ENCODE measurements around the gene TMEM271. TPM values are rescaled to one million over a fixed set of nuclear protein-coding genes. Genes with fewer than 3 reads are reported as not detected.

The TMEM271 gene, protein sequence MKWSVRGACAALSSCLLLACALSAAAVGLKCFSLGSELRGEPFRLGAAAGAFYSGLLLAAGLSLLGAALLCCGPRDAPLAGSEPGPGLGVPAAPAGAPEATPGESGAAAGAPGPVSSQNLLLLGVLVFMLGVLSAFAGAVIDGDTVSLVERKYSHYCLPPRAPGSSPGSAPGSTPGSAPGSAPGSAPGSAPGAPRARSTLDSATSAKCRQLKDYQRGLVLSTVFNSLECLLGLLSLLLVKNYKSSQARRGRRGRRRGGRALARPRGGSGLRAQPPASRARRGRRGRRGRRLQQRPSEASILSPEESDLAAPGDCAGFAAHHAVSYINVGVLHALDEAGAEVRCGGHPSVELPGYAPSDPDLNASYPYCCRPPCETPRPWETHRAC
- not detected in 2 replicates for total RNA-seq (2014; rRNA removed; shearing (Covaris generic))

DNA sequence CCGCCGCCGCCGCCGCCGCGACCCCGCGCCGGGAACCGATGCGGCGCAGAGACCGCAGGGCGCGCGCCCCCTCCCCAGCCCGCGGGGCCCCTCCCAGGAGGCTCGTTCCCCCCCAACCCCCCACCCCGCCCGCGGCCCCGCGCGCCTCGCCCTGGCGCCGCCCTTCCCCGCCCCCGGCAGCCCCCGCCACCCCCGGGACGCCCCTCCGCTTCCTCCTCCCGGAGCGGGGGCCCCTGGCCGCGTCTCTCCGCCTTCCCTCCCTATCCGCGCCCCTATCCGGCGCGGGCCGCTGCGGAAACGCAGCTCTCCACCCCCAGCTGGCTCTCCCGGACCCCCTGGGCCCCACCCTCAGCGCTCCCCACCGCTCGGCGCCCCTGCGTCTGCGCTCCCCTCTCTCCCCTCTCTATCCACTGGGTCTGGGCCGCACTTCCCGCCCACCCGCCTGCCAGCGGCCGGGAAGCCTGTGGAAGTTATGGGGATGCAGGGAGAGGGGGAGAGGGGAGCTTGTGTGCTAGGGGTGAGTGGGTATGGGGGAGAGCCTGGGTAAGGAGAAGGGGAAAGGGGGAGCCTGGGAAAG lies at the start of gene TMEM271:
Gene TMEM271 (minus strand): TSS at position 51 of the 577 bp plus-strand sequence. CDS start 233 bp downstream, outside the sequence.
- no peak for DNase-seq (ENCODE audit: low spot score)

DNA sequence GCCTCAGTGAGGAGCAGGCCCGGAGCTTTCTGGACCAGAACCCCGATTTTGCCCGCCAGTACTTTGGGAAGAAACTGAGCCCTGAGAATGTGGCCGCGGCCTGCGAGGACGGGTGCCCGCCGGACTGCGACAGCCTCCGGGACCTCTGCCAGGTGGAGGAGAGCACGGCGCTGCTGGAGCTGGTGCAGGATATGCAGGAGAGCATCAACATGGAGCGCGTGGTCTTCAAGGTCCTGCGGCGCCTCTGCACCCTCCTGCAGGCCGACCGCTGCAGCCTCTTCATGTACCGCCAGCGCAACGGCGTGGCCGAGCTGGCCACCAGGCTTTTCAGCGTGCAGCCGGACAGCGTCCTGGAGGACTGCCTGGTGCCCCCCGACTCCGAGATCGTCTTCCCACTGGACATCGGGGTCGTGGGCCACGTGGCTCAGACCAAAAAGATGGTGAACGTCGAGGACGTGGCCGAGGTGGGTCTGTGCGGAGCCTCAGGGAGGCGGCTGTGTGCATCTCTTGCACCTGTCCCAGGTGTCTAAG lies 49.6 kb upstream of the TMEM271 start:
- DNase-seq (ENCODE audit: low spot score), result no peak

DNA sequence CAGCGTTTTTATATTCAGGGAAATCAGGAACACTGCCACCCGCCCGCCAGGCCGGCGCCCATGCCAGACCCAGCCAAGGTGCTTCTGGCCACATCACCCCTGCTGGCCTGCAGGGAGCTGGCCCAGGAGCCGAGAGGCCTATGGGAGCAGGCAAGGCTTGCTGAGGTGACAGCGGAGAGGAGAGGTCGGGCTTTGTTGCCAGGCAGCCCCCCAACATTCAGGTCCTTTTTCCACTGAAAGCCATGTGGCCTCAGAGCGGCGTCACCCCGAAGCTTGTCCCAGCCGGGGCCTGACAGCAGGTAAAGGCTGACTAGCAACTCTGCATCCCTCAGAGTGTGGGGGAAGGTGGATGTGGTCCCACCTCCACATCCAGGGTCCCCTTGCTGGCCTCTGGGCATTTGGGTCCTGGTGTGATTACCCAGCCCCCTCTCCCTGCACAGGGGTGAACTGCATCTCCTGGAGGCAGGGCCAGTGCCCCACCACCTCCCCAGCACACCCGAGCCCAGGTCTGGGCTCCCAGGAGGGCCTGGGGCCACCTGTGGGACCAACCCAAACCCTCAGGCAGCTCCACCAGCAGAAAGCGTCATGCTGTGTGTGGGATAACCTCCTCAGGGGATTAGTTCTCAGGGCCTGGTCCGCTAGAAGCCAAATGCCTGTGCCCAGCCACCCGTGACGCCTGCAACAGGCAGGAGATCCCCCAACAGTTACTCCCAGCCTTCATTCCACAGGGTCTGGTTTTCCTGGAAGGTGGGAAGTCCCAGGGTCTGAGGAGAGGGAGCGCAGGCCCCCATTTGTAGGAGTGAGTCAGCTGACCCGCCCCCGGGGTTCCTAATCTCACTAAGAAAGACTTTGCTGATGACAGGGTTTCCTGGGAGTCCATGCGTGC lies 48.9 kb upstream of the TMEM271 start, which contains the start of gene PDE6B:
Gene PDE6B (plus strand): TSS at position 869 of the 886 bp plus-strand sequence. CDS start 54 bp downstream, outside the sequence.
- no peak for DNase-seq (ENCODE audit: low spot score)

DNA sequence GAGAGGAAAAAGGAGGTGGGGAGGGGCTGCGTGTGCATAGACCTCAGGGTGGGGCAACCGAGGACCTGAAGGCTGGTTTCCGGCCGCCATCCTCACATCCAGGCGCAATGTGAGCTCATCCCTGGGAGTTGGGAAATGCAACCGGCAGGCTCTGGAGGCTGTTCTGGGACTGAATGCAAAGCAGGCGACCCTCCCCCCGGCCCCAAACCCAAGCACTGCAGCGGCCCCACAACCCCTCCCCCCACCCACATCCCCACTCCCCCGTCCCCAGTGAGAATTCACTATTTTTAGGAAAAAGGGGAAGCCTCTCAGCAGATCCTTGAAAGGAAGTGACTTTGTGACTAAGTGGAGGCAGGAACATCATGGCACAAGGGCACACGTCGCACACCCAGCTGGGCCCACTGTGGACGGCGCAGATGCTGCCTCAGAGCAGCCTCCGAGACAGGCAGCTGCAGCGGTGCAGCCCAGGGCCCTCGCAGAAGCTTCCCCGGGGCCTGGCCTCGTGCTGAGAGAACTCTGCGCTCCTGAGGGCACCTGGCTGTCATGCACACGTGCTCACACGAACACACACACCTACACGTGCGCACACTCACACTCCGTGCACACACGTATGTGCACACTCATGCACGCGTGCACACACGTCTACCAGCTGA lies 47.9 kb upstream of the TMEM271 start:
- no peak for DNase-seq (ENCODE audit: low spot score)

DNA sequence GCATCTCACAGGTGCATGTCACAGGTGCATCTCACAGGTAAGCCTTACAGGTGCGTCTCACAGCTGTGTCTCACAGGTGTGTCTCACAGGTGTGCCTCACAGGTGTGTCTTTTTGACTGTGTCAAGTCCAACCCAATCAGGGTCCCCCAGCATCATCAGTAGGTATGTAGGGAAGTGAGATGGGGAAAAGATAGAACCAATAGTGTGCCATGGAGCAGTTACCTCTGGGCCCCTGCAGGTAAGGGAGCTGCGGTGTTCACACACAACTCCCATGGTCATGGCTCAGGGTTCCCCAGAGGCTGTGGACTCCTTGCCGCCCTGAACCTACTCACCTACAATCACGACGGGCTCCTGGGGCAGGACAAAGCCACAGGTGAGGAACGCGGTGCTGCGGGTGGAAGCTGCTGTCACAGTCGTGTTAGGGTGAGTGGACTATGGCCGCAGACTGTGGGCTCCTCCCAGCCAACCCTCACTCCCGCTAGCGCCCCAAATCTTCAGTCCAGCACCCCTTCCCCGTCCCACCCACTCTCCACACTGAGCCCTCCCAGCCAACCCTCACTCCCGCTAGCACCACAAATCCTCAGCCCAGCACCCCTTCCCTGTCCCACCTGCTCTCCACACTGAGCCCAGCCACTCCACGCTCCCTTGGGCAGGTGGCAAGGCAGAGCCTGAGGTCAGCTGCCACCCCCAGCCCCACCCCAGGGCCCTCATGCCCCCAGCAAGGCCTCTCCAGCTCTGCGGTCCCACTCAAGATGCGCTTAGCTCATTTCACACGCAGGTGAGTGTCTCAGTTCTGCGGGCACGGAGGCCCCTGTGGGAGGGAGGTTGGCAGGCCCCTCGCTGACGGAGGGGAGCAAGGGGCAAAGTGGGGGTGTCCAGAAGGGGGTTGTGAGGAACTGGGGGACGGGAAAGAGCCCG lies 47.2 kb upstream of the TMEM271 start:
- DNase-seq (ENCODE audit: low spot score), result no peak

DNA sequence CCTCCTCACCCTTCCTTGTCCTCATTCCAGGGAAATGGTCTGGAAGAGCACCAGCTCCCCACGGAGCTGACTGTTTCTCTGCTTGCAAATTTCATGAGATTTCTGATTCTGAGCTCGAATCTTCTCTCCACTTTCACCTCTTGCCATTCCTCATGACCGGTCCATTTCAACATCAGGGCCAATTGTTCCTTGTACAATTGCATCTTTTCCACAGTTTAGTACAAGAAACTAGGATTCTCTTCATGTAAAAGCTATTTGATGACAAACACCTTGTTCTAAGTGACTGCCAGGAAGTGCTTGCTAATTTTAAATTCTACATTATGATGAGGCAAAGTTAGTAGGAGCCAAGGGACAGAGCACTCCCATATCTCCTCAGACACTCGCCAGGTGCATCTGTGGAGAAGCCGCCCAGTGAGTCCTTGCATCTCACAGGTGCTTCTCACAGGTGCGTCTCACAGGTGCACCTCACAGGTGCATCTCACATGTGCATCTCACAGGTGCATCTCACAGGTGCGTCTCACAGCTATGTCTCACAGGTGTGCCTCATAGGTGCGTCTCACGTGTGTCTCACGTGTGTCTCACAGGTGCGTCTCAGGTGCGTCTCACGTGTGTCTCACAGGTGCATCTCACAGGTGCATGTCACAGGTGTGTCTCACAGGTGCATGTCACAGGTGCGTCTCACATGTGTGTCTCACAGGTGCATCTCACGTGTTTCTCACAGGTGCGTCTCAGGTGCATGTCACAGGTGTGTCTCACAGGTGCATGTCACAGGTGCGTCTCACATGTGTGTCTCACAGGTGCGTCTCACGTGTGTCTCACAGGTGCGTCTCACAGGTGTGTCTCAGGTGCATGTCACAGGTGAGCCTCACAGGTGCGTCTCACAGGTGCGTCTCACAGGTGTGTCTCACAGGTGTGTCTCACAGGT lies 46.2 kb upstream of the TMEM271 start:
- no peak for DNase-seq (ENCODE audit: low spot score)

DNA sequence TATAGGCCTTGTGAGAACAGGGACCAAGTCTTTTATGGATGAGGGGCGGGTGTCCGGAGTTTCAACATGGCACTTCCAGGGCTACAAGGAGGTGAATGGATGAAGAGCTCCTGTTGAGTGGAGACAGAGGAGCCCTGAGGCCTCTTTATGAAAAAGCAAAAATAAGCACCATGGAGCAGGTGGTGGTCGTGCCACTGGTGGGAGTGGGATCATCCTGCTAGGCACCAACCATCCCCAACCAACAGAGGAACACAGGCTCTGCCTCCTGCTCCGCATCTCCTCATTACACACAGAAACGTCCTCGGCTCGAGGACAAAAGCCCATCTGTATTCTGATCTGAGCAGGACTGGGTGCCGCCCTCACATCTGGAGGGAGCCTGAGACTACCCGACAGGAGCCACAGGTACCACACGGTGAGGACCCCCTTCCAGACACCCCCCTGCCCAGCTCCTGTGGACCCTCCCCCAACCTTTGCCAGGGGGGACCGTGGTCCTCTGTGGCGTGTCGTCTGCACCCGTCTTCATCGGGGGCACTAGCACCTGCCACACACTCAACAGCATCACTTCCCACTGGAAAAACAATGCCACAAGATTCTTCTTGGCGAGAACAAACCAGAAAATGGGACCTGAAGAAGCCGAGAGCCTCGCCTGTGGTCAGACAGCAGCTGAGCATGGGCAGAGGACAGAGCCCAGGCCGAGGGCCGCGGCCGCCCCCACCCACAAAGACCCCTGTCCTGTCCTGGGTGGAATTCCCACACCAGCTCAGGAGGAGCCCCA lies 45.4 kb upstream of the TMEM271 start:
- no peak for DNase-seq (ENCODE audit: low spot score)

DNA sequence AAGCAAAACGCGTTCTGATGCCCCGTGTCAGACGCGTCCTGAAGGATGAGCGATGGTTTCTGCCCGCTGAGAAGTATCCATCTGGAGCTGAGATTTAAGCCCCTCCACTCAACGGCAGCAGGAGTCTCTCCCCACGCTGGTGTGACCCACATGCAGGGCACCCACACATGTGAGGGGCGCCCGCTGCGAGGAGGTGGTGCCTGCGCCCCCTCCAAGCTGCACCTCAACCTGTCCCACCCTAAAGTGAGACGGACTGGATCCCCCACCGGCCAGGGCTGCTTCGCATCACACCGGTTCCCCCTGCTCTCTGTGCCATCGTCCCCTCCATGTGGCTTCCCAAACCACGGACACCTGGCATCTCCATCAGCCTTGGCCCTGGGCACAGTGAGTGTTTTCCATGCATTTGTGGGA lies 44.8 kb upstream of the TMEM271 start:
- no peak for DNase-seq (ENCODE audit: low spot score)

DNA sequence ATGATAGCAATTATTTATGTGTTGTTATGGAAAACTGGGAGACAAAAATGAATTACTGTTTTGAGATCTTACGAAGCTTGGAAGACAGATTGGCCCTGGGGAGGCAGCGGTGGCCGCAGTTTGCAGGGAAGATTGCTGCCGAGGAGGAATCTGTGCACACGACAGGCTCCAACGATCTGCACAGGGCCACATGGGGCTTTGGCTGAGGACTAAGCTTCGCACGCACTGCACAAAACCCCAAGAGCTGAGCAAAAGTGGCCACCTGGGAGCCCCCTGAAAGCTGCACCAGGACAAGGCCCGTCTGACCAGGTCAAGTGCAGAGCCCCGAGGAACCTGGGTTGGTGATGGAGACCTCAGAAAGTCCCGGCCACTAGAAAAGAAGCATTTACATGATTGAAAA lies 44.1 kb upstream of the TMEM271 start:
- no peak for DNase-seq (ENCODE audit: low spot score)

DNA sequence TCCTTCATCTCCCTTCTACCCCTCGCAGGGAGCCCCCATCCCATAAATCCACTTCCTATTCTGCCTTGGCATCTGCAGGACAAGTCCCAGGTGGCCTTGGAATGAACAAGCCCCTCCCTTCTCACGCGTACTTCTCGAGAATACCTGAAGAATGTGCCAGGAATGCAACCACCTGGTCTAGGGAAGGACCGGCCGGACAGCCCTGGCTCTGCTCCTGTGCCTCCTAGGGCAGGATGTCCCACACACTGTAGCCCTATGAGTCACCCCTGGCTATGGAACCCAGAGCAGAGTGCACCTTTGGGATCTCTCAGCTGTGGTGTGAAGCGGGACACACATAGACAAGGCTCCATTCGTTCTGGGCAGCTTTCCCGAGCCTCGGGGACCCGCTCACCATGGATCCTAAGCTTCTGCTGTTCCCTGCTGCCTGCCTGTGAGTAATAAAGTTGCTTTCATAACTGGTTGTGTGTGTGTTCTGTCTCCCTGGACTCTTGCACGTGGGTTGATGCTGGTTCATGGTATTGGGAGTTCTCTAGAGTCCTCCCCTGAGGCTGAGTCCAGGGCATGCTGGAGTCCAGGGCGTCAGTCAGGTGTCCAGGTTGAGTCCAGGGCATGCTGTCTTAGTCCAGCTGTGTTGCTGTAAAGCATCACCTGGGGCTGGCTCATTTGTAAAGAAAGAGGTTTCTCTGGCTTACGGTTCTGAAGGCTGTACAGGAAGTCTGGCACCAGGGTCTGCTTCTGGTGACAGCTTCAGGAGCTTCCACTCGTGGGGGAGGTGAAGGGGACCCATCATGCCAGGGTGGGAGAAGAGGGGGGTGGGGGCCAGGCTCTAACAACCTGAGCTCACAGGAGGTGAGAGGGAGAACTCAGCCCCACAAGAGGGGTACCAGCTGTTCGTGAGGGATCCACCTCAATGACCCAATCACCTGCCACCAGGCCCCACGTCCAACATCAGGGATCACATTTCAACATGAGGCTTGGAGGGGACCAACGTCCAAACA lies 41.8 kb upstream of the TMEM271 start:
- DNase-seq (ENCODE audit: low spot score), result peak; percentile 7

DNA sequence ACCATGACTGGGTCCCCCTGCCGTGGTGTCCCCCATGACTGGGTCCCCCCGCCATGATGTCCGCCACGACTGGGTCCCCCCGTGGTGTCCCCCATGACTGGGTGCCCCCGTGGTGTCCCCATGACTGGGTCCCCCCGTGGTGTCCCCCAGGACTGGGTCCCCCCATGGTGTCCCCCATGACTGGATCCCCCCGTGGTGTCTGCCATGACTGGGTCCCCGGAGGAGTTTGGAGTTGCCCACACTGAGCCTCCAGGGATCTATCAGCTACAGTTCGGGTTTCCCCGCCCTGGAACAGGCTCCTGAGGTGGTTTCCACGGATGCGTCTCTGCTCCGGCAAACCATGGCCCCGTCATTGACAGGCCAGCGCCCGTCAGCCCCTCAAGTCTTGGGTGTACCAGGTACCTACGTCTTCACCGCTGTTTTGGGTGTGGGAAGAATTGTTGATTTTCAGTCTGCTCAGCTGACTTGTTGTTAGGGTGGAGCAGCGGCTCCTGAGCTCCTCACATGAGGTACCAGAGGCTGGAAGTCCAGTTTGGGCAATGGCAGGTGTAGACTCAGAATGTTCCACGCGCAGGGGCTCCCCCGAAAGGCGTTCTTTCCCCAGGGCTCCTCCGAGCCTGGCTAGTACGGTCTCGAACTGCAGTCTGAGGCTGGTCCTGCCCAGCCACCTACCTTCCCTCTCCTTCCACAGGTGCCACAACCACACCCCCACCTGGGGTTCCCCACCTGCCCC lies 41.0 kb upstream of the TMEM271 start:
- no peak for DNase-seq (ENCODE audit: low spot score)

DNA sequence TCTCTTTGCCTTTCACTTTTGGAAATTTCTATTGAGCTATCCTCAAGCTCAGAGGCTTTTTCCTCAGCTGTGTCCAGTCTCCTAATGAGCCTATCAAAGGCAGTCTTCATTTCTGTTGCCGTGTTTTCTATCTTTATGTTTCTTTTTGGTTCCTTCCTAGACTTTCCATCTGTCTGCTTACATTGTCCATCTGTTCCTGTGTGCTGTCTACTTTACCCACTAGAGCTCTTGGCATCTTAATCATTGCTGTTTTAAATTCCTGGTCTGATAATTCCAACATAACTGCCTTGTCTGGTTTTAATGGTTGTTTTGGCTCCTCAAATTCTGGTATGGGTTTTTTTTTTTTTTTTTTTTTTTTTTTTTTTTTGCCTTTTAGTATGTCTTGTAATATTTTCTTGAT lies 40.0 kb upstream of the TMEM271 start:
- no peak for DNase-seq (ENCODE audit: low spot score)

DNA sequence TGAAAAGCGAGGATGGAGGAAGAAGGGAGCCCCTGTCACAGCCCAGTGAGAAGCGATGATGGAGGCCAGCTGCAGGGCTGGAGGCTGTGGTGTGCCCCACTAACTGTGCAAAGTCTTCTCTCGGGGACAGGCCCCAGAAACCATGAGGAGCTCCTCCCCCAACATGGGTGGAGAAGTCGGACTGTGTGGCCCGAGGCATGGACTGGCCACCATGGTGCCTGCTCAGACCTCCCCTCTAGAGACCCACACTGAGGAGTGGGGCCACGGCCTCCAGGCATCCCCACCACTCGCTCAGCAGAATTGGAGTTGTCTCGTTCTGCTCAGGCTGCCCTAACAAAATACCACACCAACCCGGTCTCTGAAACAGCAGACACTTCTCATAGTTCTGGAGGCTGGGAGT lies 37.0 kb upstream of the TMEM271 start:
- DNase-seq (ENCODE audit: low spot score), result no peak

DNA sequence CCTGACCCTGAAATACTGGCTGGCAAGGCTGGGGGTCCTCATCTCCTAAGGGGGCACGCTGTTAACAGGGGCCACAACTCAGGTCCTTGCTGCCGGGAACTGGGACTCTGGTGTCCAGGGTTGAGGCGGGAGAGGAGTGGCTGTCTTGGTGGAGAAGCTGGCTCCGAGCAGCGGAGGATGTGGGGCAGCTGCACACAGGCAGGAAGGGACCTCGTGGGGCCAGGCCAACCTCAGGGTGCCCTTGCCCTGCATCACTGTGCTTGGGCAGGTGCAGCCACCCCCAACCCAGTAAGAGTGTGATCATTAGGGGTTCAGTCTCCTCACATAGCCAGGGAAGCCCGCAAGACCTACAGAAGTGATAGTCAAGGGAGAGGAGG lies 36.6 kb upstream of the TMEM271 start:
- no peak for DNase-seq (ENCODE audit: low spot score)

DNA sequence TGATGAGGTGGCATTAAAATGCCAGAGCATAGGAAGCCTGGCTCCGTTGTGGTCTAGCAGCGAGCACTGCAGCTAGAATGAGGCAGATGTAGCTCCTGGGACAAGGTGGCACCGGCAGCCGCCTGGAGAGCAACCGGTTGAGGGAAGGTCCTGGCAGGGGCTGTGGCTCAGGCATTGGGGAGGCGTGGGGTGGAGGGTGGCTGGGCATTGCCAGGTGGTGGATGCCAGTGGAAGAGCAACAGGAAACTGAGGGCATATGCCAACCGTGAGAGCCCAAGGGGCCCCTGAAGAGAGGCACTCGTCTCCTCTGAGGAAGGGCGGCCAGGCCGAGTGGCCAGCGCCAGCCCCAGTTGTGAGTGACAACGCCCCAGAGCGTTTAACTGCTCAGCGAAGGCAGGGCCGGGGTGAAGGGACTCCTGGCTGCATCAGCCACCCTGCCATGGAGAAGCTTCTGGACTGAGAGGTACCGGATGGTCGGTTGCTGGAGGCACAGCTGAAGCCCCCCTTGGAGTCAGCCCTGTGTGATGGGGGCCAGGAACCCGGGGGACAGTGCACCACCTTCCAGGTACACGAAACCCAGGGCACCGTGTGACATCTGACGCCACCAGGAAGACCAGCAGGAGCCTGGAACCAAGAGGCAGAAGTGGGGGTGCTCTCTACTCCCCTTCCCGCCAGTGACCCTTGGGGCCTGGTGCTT lies 36.1 kb upstream of the TMEM271 start:
- no peak for DNase-seq (ENCODE audit: low spot score)
